Measurements from ENCODE around the gene ATP5MK.

GRCh38 chr10:103353281-103353680, 43.0 kb downstream of the ATP5MK start:
- TF ChIP-seq RAD21 (IDR thresholded peaks at IDR 0.05 in 1 of 2, conservative IDR thresholded peaks at IDR 0.05 in 1 of 2; ENCODE audit: low read depth in 2 of 2, low read length in 2 of 2) (no peak), SIN3A (conservative IDR thresholded peaks at IDR 0.05 in 1 of 2, IDR thresholded peaks at IDR 0.05 in 1 of 2; ENCODE audit: low read depth in 1 of 2, low read length in 2 of 2) (no peak), GABPA (IDR thresholded peaks at IDR 0.05; ENCODE audit: borderline replicate concordance, insufficient read depth, low read length) (no peak), SRF (IDR thresholded peaks at IDR 0.05; ENCODE audit: low read depth, low read length) (no peak), MAFK (IDR thresholded peaks at IDR 0.05; ENCODE audit: low read depth, low read length) (no peak), CBX5 (IDR thresholded peaks at IDR 0.05; ENCODE audit: low read depth, low read length) (no peak), POLR2A (IDR thresholded peaks at IDR 0.05; ENCODE audit: control extremely low read depth in 1 of 2, low read depth in 2 of 2, low read length in 2 of 2) (no peak), TAF1 (IDR thresholded peaks at IDR 0.05; ENCODE audit: low read depth, low read length) (no peak), EZH2 (IDR thresholded peaks at IDR 0.05; ENCODE audit: low read depth, low read length, severe bottlenecking) (no peak), EP300 (IDR thresholded peaks at IDR 0.05; ENCODE audit: borderline replicate concordance in 1 of 2, low read depth in 2 of 2, low read length in 2 of 2) (no peak)
- TF ChIP-seq, protein P1, sequence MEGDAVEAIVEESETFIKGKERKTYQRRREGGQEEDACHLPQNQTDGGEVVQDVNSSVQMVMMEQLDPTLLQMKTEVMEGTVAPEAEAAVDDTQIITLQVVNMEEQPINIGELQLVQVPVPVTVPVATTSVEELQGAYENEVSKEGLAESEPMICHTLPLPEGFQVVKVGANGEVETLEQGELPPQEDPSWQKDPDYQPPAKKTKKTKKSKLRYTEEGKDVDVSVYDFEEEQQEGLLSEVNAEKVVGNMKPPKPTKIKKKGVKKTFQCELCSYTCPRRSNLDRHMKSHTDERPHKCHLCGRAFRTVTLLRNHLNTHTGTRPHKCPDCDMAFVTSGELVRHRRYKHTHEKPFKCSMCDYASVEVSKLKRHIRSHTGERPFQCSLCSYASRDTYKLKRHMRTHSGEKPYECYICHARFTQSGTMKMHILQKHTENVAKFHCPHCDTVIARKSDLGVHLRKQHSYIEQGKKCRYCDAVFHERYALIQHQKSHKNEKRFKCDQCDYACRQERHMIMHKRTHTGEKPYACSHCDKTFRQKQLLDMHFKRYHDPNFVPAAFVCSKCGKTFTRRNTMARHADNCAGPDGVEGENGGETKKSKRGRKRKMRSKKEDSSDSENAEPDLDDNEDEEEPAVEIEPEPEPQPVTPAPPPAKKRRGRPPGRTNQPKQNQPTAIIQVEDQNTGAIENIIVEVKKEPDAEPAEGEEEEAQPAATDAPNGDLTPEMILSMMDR (IDR thresholded peaks at IDR 0.05; ENCODE audit: control extremely low read depth in 1 of 3, insufficient read depth in 1 of 3, low read depth in 1 of 3, low read length in 3 of 3), result peak in 1 of 3 experiments; percentile 16; a peak in 1 of 4 replicates

Data from H1 (cell line).